GM21576 (cell line): ENCODE results near the gene FYB1.
"Not testable (repeated sequence)": the region's sequence is repeated elsewhere in the genome, so short reads cannot be mapped to it uniquely, and the experiment has no call there.

Source experiments
- ATAC-seq: cut with Tn5 transposase; IDR thresholded peaks from one replicate; pipeline ENCODE4 v1.9.1; 2021; ENCODE audit warnings: mild to moderate bottlenecking, moderate library complexity; ENCODE audit not compliant: unreplicated experiment

FYB1 gene

DNA sequence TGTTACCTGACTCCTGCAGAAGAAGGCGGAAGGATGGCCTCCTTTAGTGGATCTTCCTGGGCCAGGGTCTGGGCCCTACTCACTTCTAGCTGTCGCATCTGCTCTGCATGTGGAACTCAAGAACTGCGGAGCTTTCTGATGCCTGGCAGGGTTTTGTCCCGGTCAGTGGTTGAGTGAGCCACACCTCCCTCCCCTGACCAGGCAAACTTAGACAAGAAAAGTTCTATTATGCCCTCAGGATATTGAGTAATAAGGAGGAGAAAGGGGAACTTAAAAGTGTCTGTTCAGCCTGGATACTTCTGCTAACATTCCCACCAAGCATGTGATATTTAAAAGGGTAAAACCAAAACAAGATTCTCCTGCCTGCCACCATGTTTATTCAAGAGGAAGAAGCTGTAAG lies at the start of gene FYB1:
TSS of gene FYB1 (minus strand) at position 127 of the 400 bp plus-strand sequence. CDS start 16,603 bp downstream, outside the sequence.
- no peak for ATAC-seq

DNA sequence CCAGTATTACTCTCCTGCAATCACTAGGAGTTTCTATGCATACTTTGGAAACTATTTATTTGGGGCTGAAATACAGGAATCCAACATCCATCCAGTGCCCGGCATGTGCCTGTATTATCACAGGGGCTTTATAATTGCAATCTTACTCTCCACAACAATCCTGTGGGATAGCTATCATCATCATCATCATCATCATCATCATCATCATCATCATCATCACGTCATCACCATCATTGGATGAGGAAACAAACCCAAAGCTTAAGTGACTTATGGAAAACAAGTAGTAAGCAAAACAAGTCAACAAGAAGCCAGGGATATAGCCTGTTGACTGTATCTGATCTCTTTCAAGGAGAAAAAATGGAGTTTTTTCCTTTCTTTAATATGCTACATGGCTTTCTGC lies 47.8 kb upstream of the FYB1 start:
- ATAC-seq: no peak

GRCh38 chr5:39266442-39266841 lies 47.1 kb upstream of the FYB1 start:
- no peak for ATAC-seq

DNA sequence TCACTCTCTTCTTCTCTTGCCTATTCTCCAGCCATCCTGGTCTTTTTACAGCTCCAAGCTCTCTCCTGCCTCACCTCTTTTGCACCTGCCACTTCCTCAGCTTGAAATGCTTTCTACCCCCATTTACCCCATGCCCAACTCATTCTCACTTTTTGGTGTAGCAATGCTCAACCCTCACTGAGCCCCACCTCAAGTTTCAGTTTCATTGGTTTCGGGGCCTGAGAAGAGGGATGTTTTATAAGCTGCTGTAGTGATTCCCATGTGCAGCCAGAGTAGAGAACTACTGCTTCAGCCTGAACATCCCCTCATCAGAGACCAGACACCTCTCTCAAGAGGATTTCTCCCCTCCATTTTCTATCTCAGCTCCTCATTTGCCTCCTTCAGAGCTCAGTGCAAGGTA lies 45.2 kb upstream of the FYB1 start:
- peak; percentile 98 for ATAC-seq

GRCh38 chr5:39262981-39263380 lies 43.6 kb upstream of the FYB1 start:
- no peak for ATAC-seq

GRCh38 chr5:39260095-39260494 lies 40.7 kb upstream of the FYB1 start:
- no peak for ATAC-seq

GRCh38 chr5:39257554-39257953 lies 38.2 kb upstream of the FYB1 start:
- no peak for ATAC-seq

- ATAC-seq: peak; percentile 49
These were observed 37.3 kb upstream of the FYB1 start for GRCh38 chr5:39256477-39257235.

GRCh38 chr5:39255406-39255805 lies 36.0 kb upstream of the FYB1 start:
- no peak for ATAC-seq

DNA sequence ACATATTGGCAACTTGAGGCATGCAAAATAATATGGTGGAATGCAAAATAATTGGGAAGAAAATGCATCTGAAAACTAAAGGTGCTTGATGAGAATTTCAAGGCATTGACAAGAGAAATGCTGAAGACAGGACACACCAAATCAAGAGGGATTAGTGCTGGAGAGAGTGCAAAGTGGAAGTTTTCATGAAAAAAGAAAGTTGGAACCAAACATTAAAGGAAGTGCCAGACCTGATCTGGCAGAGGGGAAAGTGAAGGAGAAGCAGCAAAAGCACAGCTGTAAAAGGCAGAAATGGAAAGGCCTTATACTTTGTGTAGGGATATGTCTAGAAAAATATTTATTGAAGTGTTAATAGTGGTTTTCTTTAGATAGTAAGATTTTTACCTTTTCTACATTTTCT lies 35.3 kb upstream of the FYB1 start:
- ATAC-seq: no peak

GRCh38 chr5:39253196-39253595 lies 33.8 kb upstream of the FYB1 start:
- ATAC-seq: no peak

GRCh38 chr5:39249564-39250274 lies 30.4 kb upstream of the FYB1 start:
- ATAC-seq: no peak

GRCh38 chr5:39249069-39249468 lies 29.7 kb upstream of the FYB1 start:
- no peak for ATAC-seq

DNA sequence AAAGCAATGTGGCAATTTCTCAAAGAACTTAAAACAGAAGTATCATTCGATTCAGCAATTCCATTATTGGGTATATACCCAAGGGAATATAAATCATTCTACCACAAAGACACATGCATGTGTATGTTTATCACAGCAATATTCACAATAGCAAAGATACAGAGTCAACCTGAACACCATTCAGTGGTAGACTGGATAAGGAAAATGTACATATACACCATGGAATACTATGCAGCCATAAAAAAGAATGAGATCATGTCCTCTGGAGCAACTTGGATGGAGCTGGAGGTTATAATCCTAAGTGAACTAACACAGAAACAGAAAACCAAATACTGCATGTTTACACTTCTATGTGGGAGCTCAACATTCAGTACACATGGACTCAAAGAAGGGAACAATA lies 21.4 kb upstream of the FYB1 start:
- ATAC-seq: no peak

- no peak for ATAC-seq
These were observed 19.2 kb upstream of the FYB1 start for GRCh38 chr5:39238366-39239105.

GRCh38 chr5:39236718-39237117 lies 17.4 kb upstream of the FYB1 start:
- no peak for ATAC-seq

- no peak for ATAC-seq
These were observed 16.3 kb upstream of the FYB1 start for GRCh38 chr5:39235648-39236047.

DNA sequence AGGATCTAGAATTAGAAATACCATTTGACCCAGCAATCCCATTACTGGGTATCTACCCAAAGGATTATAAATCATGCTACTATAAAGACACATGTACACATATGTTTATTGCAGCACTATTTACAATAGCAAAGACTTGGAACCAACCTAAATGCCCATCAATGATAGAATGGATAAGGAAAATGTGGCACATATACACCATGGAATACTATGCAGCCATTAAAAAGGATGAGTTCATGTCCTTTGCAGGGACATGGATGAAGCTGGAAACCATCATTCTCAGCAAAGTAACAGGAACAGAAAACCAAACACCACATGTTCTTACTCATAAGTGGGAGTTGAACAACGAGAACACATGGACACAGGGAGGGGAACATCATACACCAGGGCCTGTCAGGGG lies 15.1 kb upstream of the FYB1 start:
- not testable (repeated sequence) for ATAC-seq

GRCh38 chr5:39233783-39234182 lies 14.4 kb upstream of the FYB1 start:
- no peak for ATAC-seq

DNA sequence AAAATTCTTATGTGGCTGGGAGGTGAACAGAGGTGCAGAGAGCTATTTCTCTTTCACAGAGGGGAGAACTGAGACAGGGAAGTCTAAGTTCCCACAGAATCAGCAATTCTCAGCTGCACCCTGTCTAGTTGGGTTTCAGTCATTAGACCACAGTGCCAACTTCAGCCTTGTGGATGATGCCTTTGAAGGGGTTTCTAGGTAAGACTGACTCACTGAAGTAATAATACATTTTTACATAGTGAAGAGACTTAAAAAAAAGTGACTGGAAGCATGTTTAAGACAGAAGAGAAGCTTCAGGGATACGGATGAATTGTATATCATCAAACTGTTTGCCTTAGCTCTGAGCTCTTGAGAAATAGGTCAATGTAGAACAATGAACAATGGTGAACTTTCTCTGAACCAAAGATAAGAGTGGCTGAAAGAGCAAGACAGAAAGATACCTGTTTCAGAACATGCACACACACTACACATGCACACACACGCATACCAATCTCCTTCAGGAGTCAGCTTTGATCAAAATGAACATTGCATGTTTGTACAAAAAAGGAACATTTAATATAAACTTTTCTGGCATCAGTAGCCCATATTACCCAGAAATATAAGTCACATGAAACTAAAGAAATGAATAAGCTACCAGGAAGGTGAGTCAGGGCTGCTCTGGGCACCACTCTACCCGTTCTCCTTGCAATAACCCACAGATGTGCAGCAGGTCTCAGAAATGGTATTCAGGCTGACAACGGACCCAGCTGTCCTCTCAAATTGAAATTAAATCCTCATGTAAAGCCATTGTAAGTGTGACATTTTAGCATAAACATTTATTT lies 12.6 kb upstream of the FYB1 start:
- ATAC-seq: peak; percentile 83

GRCh38 chr5:39228596-39228995 lies 9.2 kb upstream of the FYB1 start:
- no peak for ATAC-seq
